IPS DF 4.7 (cell line): ENCODE results near the gene NCAPD2.

Source experiments
- DNase-seq: peaks from one replicate; pipeline ENCODE4 v3.0.0-alpha.2; 2013; ENCODE audit warnings: low spot score; ENCODE audit errors: extremely low read depth

NCAPD2 gene

GRCh38 chr12:6493497-6494257, at the start of gene NCAPD2:
Gene NCAPD2, plus strand, starts transcription at chr12:6494102. Its CDS starts 997 bp downstream, at chr12:6495099.
- DNase-seq, result peak; percentile 72

- DNase-seq, result no peak
These were observed 48.9 kb upstream of the NCAPD2 start, which contains the start of gene CD27 for GRCh38 chr12:6444704-6445688. Gene CD27, plus strand, starts transcription at chr12:6444955. Its CDS starts 141 bp downstream, at chr12:6445096.

- DNase-seq, result no peak
These were observed 43.6 kb upstream of the NCAPD2 start for GRCh38 chr12:6450091-6450868.

- no peak for DNase-seq
These were observed 43.0 kb upstream of the NCAPD2 start for GRCh38 chr12:6450869-6451347.

- DNase-seq, result no peak
These were observed 42.3 kb upstream of the NCAPD2 start, which contains the start of gene TAPBPL for GRCh38 chr12:6451348-6452244. Gene TAPBPL, plus strand, starts transcription at chr12:6452042. Its CDS starts 207 bp downstream, at chr12:6452249.

- no peak for DNase-seq
These were observed 41.5 kb upstream of the NCAPD2 start for GRCh38 chr12:6452245-6452943.

- no peak for DNase-seq
These were observed 40.8 kb upstream of the NCAPD2 start for GRCh38 chr12:6452944-6453630.

GRCh38 chr12:6457220-6457945, 36.5 kb upstream of the NCAPD2 start:
- no peak for DNase-seq

GRCh38 chr12:6458281-6459003, 35.5 kb upstream of the NCAPD2 start:
- DNase-seq, result no peak

GRCh38 chr12:6459004-6459337, 34.9 kb upstream of the NCAPD2 start:
- DNase-seq, result no peak

- DNase-seq, result no peak
These were observed 33.0 kb upstream of the NCAPD2 start for GRCh38 chr12:6460751-6461371.

GRCh38 chr12:6461401-6462233, 32.3 kb upstream of the NCAPD2 start:
- DNase-seq, result no peak

GRCh38 chr12:6462234-6462995, 31.5 kb upstream of the NCAPD2 start:
- no peak for DNase-seq

GRCh38 chr12:6463216-6463615, 30.7 kb upstream of the NCAPD2 start:
- DNase-seq, result no peak

- no peak for DNase-seq
These were observed 30.0 kb upstream of the NCAPD2 start for GRCh38 chr12:6463858-6464257.

- DNase-seq, result no peak
These were observed 29.4 kb upstream of the NCAPD2 start for GRCh38 chr12:6464531-6464930.
